HTR-8/SVneo (cell line): Measurements from ENCODE around the gene SLC24A4.
A peak's percentile ranks its signal among the peaks of the same experiment; 100 is the strongest.

Source experiments
- DNase-seq: peaks from one replicate; pipeline ENCODE4 v3.0.0; 2011; ENCODE audit warnings: low spot score, mixed read lengths; ENCODE audit not compliant: insufficient read length
- FAIRE-seq: peaks from 2 replicates; lab custom pipeline; 2011; peaks lifted over from hg19 to GRCh38; lab: Jason Lieb, UNC

SLC24A4 gene

GRCh38 chr14:92323011-92323915, at the start of gene SLC24A4:
Gene SLC24A4, plus strand, starts transcription at chr14:92323165. Its CDS starts 666 bp downstream, at chr14:92323831.
- FAIRE-seq: no peak
- peak; percentile 21 for DNase-seq

- FAIRE-seq (no peak), DNase-seq (no peak)
Measured at GRCh38 chr14:92273166-92273565, 49.8 kb upstream of the SLC24A4 start.

- FAIRE-seq: no peak
- no peak for DNase-seq
Measured at GRCh38 chr14:92274055-92274454, 48.9 kb upstream of the SLC24A4 start.

- DNase-seq (no peak), FAIRE-seq (no peak)
Measured at GRCh38 chr14:92276074-92276473, 46.9 kb upstream of the SLC24A4 start.

GRCh38 chr14:92277031-92277430, 45.9 kb upstream of the SLC24A4 start:
- no peak for FAIRE-seq

GRCh38 chr14:92280554-92281262, 42.3 kb upstream of the SLC24A4 start:
- FAIRE-seq: no peak
- DNase-seq: no peak

More at GRCh38 chr14:92277031-92277430, 45.9 kb upstream of the SLC24A4 start:
- no peak for DNase-seq

- DNase-seq (no peak), FAIRE-seq (no peak)
Measured at GRCh38 chr14:92282669-92283068, 40.3 kb upstream of the SLC24A4 start.

- no peak for DNase-seq
- FAIRE-seq: no peak
Measured at GRCh38 chr14:92285311-92285710, 37.7 kb upstream of the SLC24A4 start.

- FAIRE-seq (no peak), DNase-seq (no peak)
Measured at GRCh38 chr14:92287987-92288386, 35.0 kb upstream of the SLC24A4 start.

GRCh38 chr14:92288994-92289660, 33.8 kb upstream of the SLC24A4 start:
- DNase-seq: no peak
- no peak for FAIRE-seq

GRCh38 chr14:92292673-92293072, 30.3 kb upstream of the SLC24A4 start:
- FAIRE-seq (no peak), DNase-seq (no peak)

- DNase-seq: no peak
- no peak for FAIRE-seq
Measured at GRCh38 chr14:92294506-92294905, 28.5 kb upstream of the SLC24A4 start.

- DNase-seq: no peak
- FAIRE-seq: no peak
Measured at GRCh38 chr14:92297818-92298595, 25.0 kb upstream of the SLC24A4 start.

- DNase-seq (no peak), FAIRE-seq (no peak)
Measured at GRCh38 chr14:92302481-92302880, 20.5 kb upstream of the SLC24A4 start.

GRCh38 chr14:92308716-92309115, 14.2 kb upstream of the SLC24A4 start:
- FAIRE-seq (no peak), DNase-seq (no peak)

GRCh38 chr14:92309968-92310530, 12.9 kb upstream of the SLC24A4 start:
- no peak for DNase-seq
- FAIRE-seq: no peak

GRCh38 chr14:92310776-92311375, 12.1 kb upstream of the SLC24A4 start:
- DNase-seq (no peak), FAIRE-seq (no peak)

GRCh38 chr14:92314182-92314581, 8.8 kb upstream of the SLC24A4 start:
- DNase-seq: no peak

GRCh38 chr14:92315050-92315805, 7.7 kb upstream of the SLC24A4 start:
- no peak for DNase-seq
- no peak for FAIRE-seq

More at GRCh38 chr14:92314182-92314581, 8.8 kb upstream of the SLC24A4 start:
- no peak for FAIRE-seq
